Activated naive CD4-positive, alpha-beta T cell treated with anti-CD3 and anti-CD28 coated beads, Interleukin-2, amount 50 U/mL, for 72 hours (primary cell): ENCODE data around the gene PHF13. TPM values are rescaled to one million over a fixed set of nuclear protein-coding genes. Genes with fewer than 3 reads are reported as not detected.

Experiments
- ATAC-seq, 2 donors: fragments of 150-1000 bp; cut with Tn5 transposase; 2 replicates each; pipeline ENCODE4 v1.10.0; 2021; ENCODE audit warnings: mild to moderate bottlenecking in 2 of 2, moderate library complexity in 2 of 2
- DNase-seq, 2 donors: peaks; one replicate each; pipeline ENCODE4 v3.0.0; 2021 to 2022; ENCODE audit warnings: low spot score in 2 of 2
- H3K27ac Mint-ChIP-seq, 2 donors: one replicate each; pipeline ENCODE4 v1.8.0; 2022; ENCODE audit warnings: mild to moderate bottlenecking in 2 of 2, mixed read lengths in 2 of 2
- H3K36me3 Mint-ChIP-seq, 2 donors: one replicate each; pipeline ENCODE4 v1.8.0; 2022; ENCODE audit warnings: mixed read lengths in 2 of 2
- H3K9me3 Mint-ChIP-seq, 2 donors: one replicate each; pipeline ENCODE4 v1.8.0; 2022; ENCODE audit warnings: mixed read lengths in 2 of 2
- total RNA-seq, 2 donors: library from RNA; stranded (reverse); gene quantifications; one replicate each; pipeline ENCODE4 v1.2.3, GENCODE V29; 2022

The PHF13 gene
- total RNA-seq, 2 donors from 2014 or later, result 15.5 to 33.4 TPM

GRCh38 chr1:6584126-6585080 is 29.1 kb upstream of the PHF13 start:
- H3K9me3 Mint-ChIP-seq, result no peaks in the 10 kb centered on the region
- no peak for ATAC-seq
- DNase-seq, result no peak
- H3K36me3 Mint-ChIP-seq, result peaks cover 9 to 13% of the 10 kb centered on the region in 2 donors
- peak overlapping the region; percentile 10 to 47 for H3K27ac Mint-ChIP-seq

GRCh38 chr1:6585081-6585722 is 28.3 kb upstream of the PHF13 start:
- Mint-ChIP-seq H3K27ac (peak overlapping the region; percentile 10 to 47), H3K9me3 (no peaks in the 10 kb centered on the region), H3K36me3 (peaks cover 7% of the 10 kb centered on the region in 2 donors)
- no peak for ATAC-seq
- DNase-seq, result no peak

GRCh38 chr1:6585841-6586240 is 27.7 kb upstream of the PHF13 start:
- no peaks in the 10 kb centered on the region for H3K9me3 Mint-ChIP-seq
- peak overlapping the region in 1 of 2 donors; percentile 50 for H3K27ac Mint-ChIP-seq
- no peak for DNase-seq
- peaks cover under 1% of the 10 kb centered on the region in 2 donors for H3K36me3 Mint-ChIP-seq
- no peak for ATAC-seq

- Mint-ChIP-seq H3K36me3 (no peaks in the 10 kb centered on the region), H3K27ac (peak overlapping the region in 1 of 2 donors; percentile 74), H3K9me3 (no peaks in the 10 kb centered on the region)
- ATAC-seq, result no peak
- DNase-seq, result no peak
Measured at GRCh38 chr1:6586404-6586816, 27.1 kb upstream of the PHF13 start.

- ATAC-seq, result peak in 1 of 2 donors; percentile 10
- H3K36me3 Mint-ChIP-seq, result no peaks in the 10 kb centered on the region
- no peaks in the 10 kb centered on the region for H3K9me3 Mint-ChIP-seq
- peak overlapping the region; percentile 74 to 79 for H3K27ac Mint-ChIP-seq
- DNase-seq, result no peak
Measured at GRCh38 chr1:6587261-6588005, 26.1 kb upstream of the PHF13 start.

- H3K27ac Mint-ChIP-seq, result peak overlapping the region; percentile 74 to 79
- DNase-seq (no peak), ATAC-seq (no peak)
- H3K36me3 Mint-ChIP-seq, result no peaks in the 10 kb centered on the region
- H3K9me3 Mint-ChIP-seq, result no peaks in the 10 kb centered on the region
Measured at GRCh38 chr1:6588128-6588892, 25.2 kb upstream of the PHF13 start.

GRCh38 chr1:6588893-6589520 is 24.5 kb upstream of the PHF13 start:
- Mint-ChIP-seq H3K9me3 (no peaks in the 10 kb centered on the region), H3K36me3 (no peaks in the 10 kb centered on the region), H3K27ac (peak overlapping the region; percentile 36 to 74)
- DNase-seq (no peak), ATAC-seq (no peak)

- H3K36me3 Mint-ChIP-seq, result peaks cover 0 to under 1% of the 10 kb centered on the region in 2 donors
- H3K27ac Mint-ChIP-seq, result peak overlapping the region; percentile 42 to 77
- no peaks in the 10 kb centered on the region for H3K9me3 Mint-ChIP-seq
- ATAC-seq (no peak), DNase-seq (no peak)
Measured at GRCh38 chr1:6590046-6590445, 23.5 kb upstream of the PHF13 start.

GRCh38 chr1:6591222-6591621 is 22.3 kb upstream of the PHF13 start:
- no peak for DNase-seq
- H3K36me3 Mint-ChIP-seq, result peaks cover 0 to 11% of the 10 kb centered on the region in 2 donors
- H3K27ac Mint-ChIP-seq, result peak overlapping the region; percentile 42 to 88
- no peaks in the 10 kb centered on the region for H3K9me3 Mint-ChIP-seq
- no peak for ATAC-seq

GRCh38 chr1:6591644-6592043 is 21.9 kb upstream of the PHF13 start:
- no peak for DNase-seq
- H3K36me3 Mint-ChIP-seq, result peaks cover 0 to 15% of the 10 kb centered on the region in 2 donors
- no peak for ATAC-seq
- no peaks in the 10 kb centered on the region for H3K9me3 Mint-ChIP-seq
- H3K27ac Mint-ChIP-seq, result no peak overlapping the region

GRCh38 chr1:6592441-6592840 is 21.1 kb upstream of the PHF13 start:
- no peak overlapping the region for H3K27ac Mint-ChIP-seq
- DNase-seq (no peak), ATAC-seq (no peak)
- H3K9me3 Mint-ChIP-seq, result no peaks in the 10 kb centered on the region
- peaks cover 0 to 15% of the 10 kb centered on the region in 2 donors for H3K36me3 Mint-ChIP-seq

GRCh38 chr1:6592865-6593593 is 20.5 kb upstream of the PHF13 start:
- H3K9me3 Mint-ChIP-seq, result no peaks in the 10 kb centered on the region
- H3K36me3 Mint-ChIP-seq, result peaks cover 0 to 15% of the 10 kb centered on the region in 2 donors
- DNase-seq (no peak), ATAC-seq (no peak)
- H3K27ac Mint-ChIP-seq, result no peak overlapping the region

- DNase-seq (no peak), ATAC-seq (no peak)
- Mint-ChIP-seq H3K27ac (peak overlapping the region in 1 of 2 donors; percentile 68), H3K36me3 (peaks cover 2 to 15% of the 10 kb centered on the region in 2 donors), H3K9me3 (no peaks in the 10 kb centered on the region)
Measured at GRCh38 chr1:6593810-6594209, 19.7 kb upstream of the PHF13 start.

GRCh38 chr1:6594977-6595740 is 18.4 kb upstream of the PHF13 start:
- Mint-ChIP-seq H3K36me3 (peaks cover 11 to 24% of the 10 kb centered on the region in 2 donors), H3K27ac (peak overlapping the region in 1 of 2 donors; percentile 77)
- no peak for ATAC-seq

More at GRCh38 chr1:6594977-6595740, 18.4 kb upstream of the PHF13 start:
- DNase-seq, result no peak
- H3K9me3 Mint-ChIP-seq, result no peaks in the 10 kb centered on the region
